Vagina (tissue), 2 donors: Measurements from ENCODE around the gene PAWR.

ENCODE experiments used
- POLR2A ChIP-seq, 2 donors: fragments of 450-650 bp; IDR thresholded peaks; one replicate each; pipeline ENCODE4 v1.6.1; 2017; ENCODE audit warnings: antibody characterized with exemption in 2 of 2, mild to moderate bottlenecking in 2 of 2, moderate library complexity in 2 of 2
- POLR2AphosphoS5 ChIP-seq, 2 donors: sonication (generic); formaldehyde crosslinking; IDR thresholded peaks; one replicate each; pipeline ENCODE4 v1.9.0; 2017; ENCODE audit warnings: antibody characterized with exemption in 2 of 2, mild to moderate bottlenecking in 2 of 2, low read depth in 1 of 2; ENCODE audit not compliant: insufficient read depth in 1 of 2
- TF ChIP-seq, protein P1 (sequence below), 3 experiments: fragments of 450-650 bp in 2 of 3; fragments of 200-600 bp in 1 of 3; sonication (generic) in 1 of 3; IDR thresholded peaks; one replicate each; pipeline ENCODE4 v1.5.1; 2017 to 2019; ENCODE audit warnings: antibody characterized with exemption in 3 of 3, mild to moderate bottlenecking in 2 of 3, moderate library complexity in 2 of 3

DNA sequence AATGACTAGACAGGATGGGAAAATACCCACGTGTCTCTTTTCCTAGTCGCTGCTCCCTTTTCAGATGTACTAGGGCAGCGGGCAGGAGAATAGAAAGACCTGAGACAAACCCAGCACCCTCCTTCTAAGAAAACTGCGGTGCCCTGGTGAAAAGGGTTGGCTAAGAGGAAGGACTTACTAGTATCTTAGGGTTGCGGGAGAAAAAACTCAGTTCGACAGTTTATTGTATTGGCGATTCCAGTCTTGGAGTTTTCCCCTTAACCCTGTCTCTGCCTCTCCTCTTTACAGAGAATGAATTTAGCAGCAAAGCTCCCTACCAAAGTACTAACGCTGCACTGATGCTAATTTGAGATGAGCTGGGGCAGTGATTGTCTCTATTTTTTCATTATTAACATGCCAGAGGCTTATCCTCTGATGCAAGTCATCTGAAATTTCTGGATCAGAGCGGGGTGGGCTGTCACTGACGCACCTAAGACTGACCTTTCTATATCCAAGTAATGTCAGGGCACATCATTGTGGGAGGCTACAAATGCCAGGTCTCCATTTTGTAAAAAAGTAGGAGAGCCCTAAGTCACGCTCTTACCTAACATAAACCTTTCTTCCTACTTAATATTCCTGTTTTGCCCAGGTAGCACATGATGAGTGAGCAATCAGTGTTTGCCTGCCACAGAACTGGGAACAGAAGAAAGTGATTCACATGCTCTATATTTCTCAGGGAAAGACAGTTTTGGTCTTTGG lies 916 bp upstream of the PAWR start:
- TF ChIP-seq, protein P1, sequence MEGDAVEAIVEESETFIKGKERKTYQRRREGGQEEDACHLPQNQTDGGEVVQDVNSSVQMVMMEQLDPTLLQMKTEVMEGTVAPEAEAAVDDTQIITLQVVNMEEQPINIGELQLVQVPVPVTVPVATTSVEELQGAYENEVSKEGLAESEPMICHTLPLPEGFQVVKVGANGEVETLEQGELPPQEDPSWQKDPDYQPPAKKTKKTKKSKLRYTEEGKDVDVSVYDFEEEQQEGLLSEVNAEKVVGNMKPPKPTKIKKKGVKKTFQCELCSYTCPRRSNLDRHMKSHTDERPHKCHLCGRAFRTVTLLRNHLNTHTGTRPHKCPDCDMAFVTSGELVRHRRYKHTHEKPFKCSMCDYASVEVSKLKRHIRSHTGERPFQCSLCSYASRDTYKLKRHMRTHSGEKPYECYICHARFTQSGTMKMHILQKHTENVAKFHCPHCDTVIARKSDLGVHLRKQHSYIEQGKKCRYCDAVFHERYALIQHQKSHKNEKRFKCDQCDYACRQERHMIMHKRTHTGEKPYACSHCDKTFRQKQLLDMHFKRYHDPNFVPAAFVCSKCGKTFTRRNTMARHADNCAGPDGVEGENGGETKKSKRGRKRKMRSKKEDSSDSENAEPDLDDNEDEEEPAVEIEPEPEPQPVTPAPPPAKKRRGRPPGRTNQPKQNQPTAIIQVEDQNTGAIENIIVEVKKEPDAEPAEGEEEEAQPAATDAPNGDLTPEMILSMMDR (IDR thresholded peaks at IDR 0.05): no peak
- TF ChIP-seq POLR2AphosphoS5 (IDR thresholded peaks at IDR 0.05; ENCODE audit: insufficient read depth in 1 of 2, low read depth in 1 of 2) (no peak), POLR2A (IDR thresholded peaks at IDR 0.05) (no peak)
